HCT116 (cell line): ENCODE measurements around the gene UBE2F. TPM values are rescaled to one million over a fixed set of nuclear protein-coding genes. Genes with fewer than 3 reads are reported as not detected.

Source experiments
- ATAC-seq: fragments of 200-7000 bp; cut with Tn5 transposase; 2 replicates; pipeline ENCODE4 v1.9.1; 2020; ENCODE audit warnings: mild to moderate bottlenecking, moderate library complexity
- BruUV-seq: library from RNA; stranded (reverse); fragments of 400-500 nt; replicated peaks from 2 replicates; lab custom pipeline; 2021; lab: Mats Ljungman, UMichigan
- CTCF ChIA-PET: fragments of 300-600 bp; sonication (Branson Sonifier 250); formaldehyde crosslinking; loops from one replicate; lab custom pipeline; 2021; ENCODE audit warnings: antibody characterized with exemption; lab: Charles Lee
- POLR2A ChIA-PET: fragments of 300-600, 350-600 bp; sonication (Branson Sonifier 250); formaldehyde crosslinking; loops from one replicate; lab custom pipeline; 2021; ENCODE audit warnings: antibody characterized with exemption; lab: Charles Lee
- RAD21 ChIA-PET, 2 experiments: fragments of 300-600 bp; sonication (Branson Sonifier 250); formaldehyde crosslinking; loops; one replicate each; lab custom pipeline; 2023; ENCODE audit warnings: low total read pairs in 2 of 2; ENCODE audit not compliant: uncharacterized antibody in 2 of 2, unreplicated experiment in 2 of 2, low non-redundant PET in 1 of 2; lab: Charles Lee
- DNase-seq: peaks from one replicate; pipeline ENCODE4 v3.0.0-alpha.2; 2010; ENCODE audit warnings: low read depth, low spot score
- H2AFZ ChIP-seq: fragments of 200-600 bp; shearing (Covaris generic), sonication (generic); 2 replicates; pipeline ENCODE4 v1.6.1; 2017; ENCODE audit warnings: low read depth, mixed run types, mixed read lengths, antibody characterized with exemption, low read length; ENCODE audit not compliant: poor library complexity, severe bottlenecking
- H3K27ac ChIP-seq: 2 replicates; pipeline ENCODE4 v1.5.1; 2012; ENCODE audit warnings: low read depth, low read length
- H3K27me3 ChIP-seq: fragments of 200-600 bp; sonication (generic); 2 replicates; pipeline ENCODE4 v1.6.1; 2016; ENCODE audit warnings: mixed run types, low read length, mixed read lengths; ENCODE audit not compliant: insufficient read depth
- H3K36me3 ChIP-seq, 2 experiments: fragments of 200-500 bp in 1 of 2; fragments of 200-600 bp in 1 of 2; sonication (Bioruptor generic) in 1 of 2; sonication (generic) in 1 of 2; 2 replicates each; pipeline versions ENCODE4 v1.5.1 to v1.6.1; 2014 to 2016; ENCODE audit warnings: low read length in 2 of 2, inconsistent platforms in 1 of 2, mixed read lengths in 1 of 2, mixed run types in 1 of 2; ENCODE audit not compliant: insufficient read depth in 2 of 2, control insufficient read depth in 1 of 2
- H3K4me1 ChIP-seq, 2 experiments: fragments of 200-600 bp in 1 of 2; sonication (generic) in 1 of 2; 2 replicates each; pipeline versions ENCODE4 v1.5.1 to v1.6.1; 2012 to 2017; ENCODE audit warnings: low read length in 2 of 2, inconsistent platforms in 1 of 2, mild to moderate bottlenecking in 1 of 2, mixed read lengths in 1 of 2, mixed run types in 1 of 2, moderate library complexity in 1 of 2; ENCODE audit not compliant: insufficient read depth in 2 of 2, control insufficient read depth in 1 of 2
- H3K4me2 ChIP-seq: fragments of 200-600 bp; sonication (generic); 2 replicates; pipeline ENCODE4 v1.6.1; 2017; ENCODE audit warnings: mixed run types, low read length, mixed read lengths
- H3K4me3 ChIP-seq, 2 experiments: fragments of 200-600 bp in 1 of 2; sonication (generic) in 1 of 2; replicated peaks in 1 of 2; 2 replicates each; pipeline ENCODE4 v1.5.1; 2011 to 2016; ENCODE audit warnings: low read length in 2 of 2, control low read depth in 1 of 2, low read depth in 1 of 2, mild to moderate bottlenecking in 1 of 2, mixed read lengths in 1 of 2, mixed run types in 1 of 2
- H3K79me2 ChIP-seq: fragments of 200-600 bp; sonication (generic); 2 replicates; pipeline ENCODE4 v1.6.1; 2017; ENCODE audit warnings: mild to moderate bottlenecking, mixed run types, low read length, moderate library complexity, mixed read lengths; ENCODE audit not compliant: insufficient read depth
- H3K9ac ChIP-seq: fragments of 200-600 bp; sonication (generic); 2 replicates; pipeline ENCODE4 v1.6.1; 2016; ENCODE audit warnings: low read length, mixed read lengths
- H3K9me2 ChIP-seq: fragments of 200-600 bp; sonication (generic), shearing (Covaris generic); 2 replicates; pipeline ENCODE4 v1.6.1; 2017; ENCODE audit warnings: mixed run types, mild to moderate bottlenecking, moderate library complexity; ENCODE audit not compliant: insufficient read depth
- H3K9me3 ChIP-seq, 2 experiments: fragments of 200-500 bp in 1 of 2; fragments of 200-600 bp in 1 of 2; sonication (Bioruptor generic) in 1 of 2; sonication (generic) in 1 of 2; 2 replicates each; pipeline ENCODE4 v1.6.1; 2014 to 2017; ENCODE audit warnings: low read length in 2 of 2, mixed read lengths in 2 of 2, inconsistent platforms in 1 of 2, low read depth in 1 of 2, mild to moderate bottlenecking in 1 of 2, mixed run types in 1 of 2, moderate library complexity in 1 of 2; ENCODE audit not compliant: control insufficient read depth in 1 of 2, insufficient read depth in 1 of 2
- H4K20me1 ChIP-seq: fragments of 200-600 bp; sonication (generic), shearing (Covaris generic); 2 replicates; pipeline ENCODE4 v1.6.1; 2017; ENCODE audit warnings: mixed run types, mild to moderate bottlenecking, moderate library complexity; ENCODE audit not compliant: insufficient read depth
- CEBPB ChIP-seq: IDR thresholded peaks from 2 replicates; pipeline ENCODE4 v1.6.1; 2012; ENCODE audit warnings: low read depth
- EGR1 ChIP-seq: IDR thresholded peaks from 2 replicates; pipeline ENCODE4 v1.6.1; 2012; ENCODE audit warnings: low read depth
- ELF1 ChIP-seq: IDR thresholded peaks from 2 replicates; pipeline ENCODE4 v1.6.1; 2012; ENCODE audit warnings: low read depth, borderline replicate concordance
- EZH2 ChIP-seq: fragments of 200-600 bp; sonication (generic); IDR thresholded peaks from 2 replicates; pipeline ENCODE4 v1.6.1; 2017; ENCODE audit warnings: antibody characterized with exemption, mixed run types
- EZH2phosphoT487 ChIP-seq: fragments of 200-600 bp; IDR thresholded peaks from 2 replicates; pipeline ENCODE4 v1.6.1; 2018; ENCODE audit warnings: antibody characterized with exemption, borderline replicate concordance
- FOSL1 ChIP-seq: IDR thresholded peaks from 2 replicates; pipeline ENCODE4 v1.6.1; 2012; ENCODE audit warnings: low read depth
- JUND ChIP-seq: IDR thresholded peaks from 2 replicates; pipeline ENCODE4 v1.6.1; 2012
- POLR2A ChIP-seq: IDR thresholded peaks from 2 replicates; pipeline ENCODE4 v1.7.0; 2011; ENCODE audit warnings: borderline replicate concordance; ENCODE audit not compliant: insufficient read depth, insufficient read length; ENCODE audit errors: extremely low read depth
- RAD21 ChIP-seq: IDR thresholded peaks from 2 replicates; pipeline ENCODE4 v1.6.1; 2012; ENCODE audit warnings: low read depth, mild to moderate bottlenecking
- REST ChIP-seq: IDR thresholded peaks from 2 replicates; pipeline ENCODE4 v1.6.1; 2012; ENCODE audit warnings: low read depth
- SIN3A ChIP-seq: IDR thresholded peaks from 2 replicates; pipeline ENCODE4 v1.6.1; 2012; ENCODE audit warnings: low read depth
- SP1 ChIP-seq: IDR thresholded peaks from 2 replicates; pipeline ENCODE4 v1.6.1; 2012; ENCODE audit warnings: low read depth
- YY1 ChIP-seq: IDR thresholded peaks from 2 replicates; pipeline ENCODE4 v1.6.1; 2011; ENCODE audit warnings: low read length, low read depth, moderate library complexity, mild to moderate bottlenecking; ENCODE audit not compliant: insufficient replicate concordance; ENCODE audit errors: extremely low read depth
- ZFX ChIP-seq: fragments of 450-650 bp; IDR thresholded peaks from 2 replicates; pipeline ENCODE4 v1.6.1; 2017
- ZNF274 ChIP-seq: fragments of 200-500 bp; sonication (Bioruptor generic); IDR thresholded peaks from 2 replicates; pipeline ENCODE4 v1.6.1; 2014; ENCODE audit warnings: mild to moderate bottlenecking, low read depth, low read length, inconsistent platforms
- intact Hi-C: fragments of 100-400 bp; cut with micrococcal nuclease; formaldehyde crosslinking; loops from 2 replicates; pipeline ENCODE4 v1.10.0; 2022
- total RNA-seq: library from RNA; stranded (reverse); gene quantifications from one replicate; pipeline ENCODE4 v1.2.1, GENCODE V29; 2021; ENCODE audit not compliant: unreplicated experiment

Gene UBE2F
- total RNA-seq, 1 experiment from 2014 or later = 32.8 TPM

GRCh38 chr2:237998530-237998929, 31.7 kb downstream of the UBE2F start:
- Histone ChIP-seq H3K4me1 (no peaks in the 10 kb centered on the region), H3K36me3 (0 out of 4 replicates have a peak, but pooled peaks cover 0 to 5% of the 10 kb centered on the region in 2 experiments), H3K9me3 (no peaks in the 10 kb centered on the region), H3K27me3 (no peaks in the 10 kb centered on the region), H4K20me1 (peaks cover 7% of the 10 kb centered on the region; the same call in 1 of the 2 replicates), H3K9me2 (no peaks in the 10 kb centered on the region), H3K9ac (no peak overlapping the region), H2AFZ (no peak overlapping the region), H3K79me2 (no peaks in the 10 kb centered on the region), H3K4me2 (no peak overlapping the region), H3K27ac (no peak overlapping the region), H3K4me3 (no peak overlapping the region)
- ATAC-seq (no peak), DNase-seq (no peak)
- TF ChIP-seq POLR2A (no peak), SP1 (no peak), FOSL1 (peak; percentile 20; the same call in 1 of the 2 replicates), RAD21 (no peak), JUND (0 out of 2 replicates have a peak, but pooled peaks have one; percentile 11), CEBPB (0 out of 2 replicates have a peak, but pooled peaks have one; percentile 34)
- intact Hi-C loops = no loop called here
- POLR2A ChIA-PET = no interaction called here
- CTCF ChIA-PET = no interaction called here
- RAD21 ChIA-PET = no interaction called here
- no TSS peak for BruUV-seq

GRCh38 chr2:238003234-238004031, 36.6 kb downstream of the UBE2F start:
- TF ChIP-seq ZFX (no peak), EGR1 (no peak), REST (no peak), FOSL1 (no peak), YY1 (no peak), EZH2 (no peak), SP1 (no peak), EZH2phosphoT487 (no peak), SIN3A (no peak), JUND (no peak), CEBPB (no peak), ZNF274 (no peak), ELF1 (no peak)
- ChIA-PET RAD21 (no interaction called here), POLR2A (no interaction called here), CTCF (no interaction called here)
- Histone ChIP-seq H3K9me3 (no peaks in the 10 kb centered on the region), H3K9me2 (no peaks in the 10 kb centered on the region), H3K4me1 (no peaks in the 10 kb centered on the region), H3K79me2 (peaks cover 6% of the 10 kb centered on the region; the same call in 1 of the 2 replicates), H3K36me3 (peaks cover 0 to 4% of the 10 kb centered on the region in 2 experiments; a peak in 1 of 4 replicates), H3K4me2 (no peak overlapping the region), H2AFZ (no peak overlapping the region), H3K4me3 (no peak overlapping the region), H3K9ac (no peak overlapping the region), H3K27ac (no peak overlapping the region), H3K27me3 (no peaks in the 10 kb centered on the region), H4K20me1 (peaks cover 7% of the 10 kb centered on the region; the same call in 1 of the 2 replicates)
- intact Hi-C loops = no loop called here
- no peak for ATAC-seq
- BruUV-seq = no TSS peak
- DNase-seq = no peak
